Erythroblast (primary cell): ENCODE results near the gene XRCC5.
"Not testable (repeated sequence)": the region's sequence is repeated elsewhere in the genome, so short reads cannot be mapped to it uniquely, and the experiment has no call there.

Experiments
- GATA1 ChIP-seq: IDR thresholded peaks from 2 replicates; pipeline ENCODE4 v1.6.1; 2011; ENCODE audit warnings: low read depth, mild to moderate bottlenecking, control low read depth, low read length, moderate library complexity
- POLR2A ChIP-seq: IDR thresholded peaks from 2 replicates; pipeline ENCODE4 v1.6.1; 2011; ENCODE audit warnings: mild to moderate bottlenecking, low read length

GRCh38 chr2:216208661-216209060, 99.5 kb downstream of the XRCC5 start:
- not testable (repeated sequence) for TF ChIP-seq POLR2A, GATA1
